ENCODE data around the gene PDE7B. TPM values are rescaled to one million over a fixed set of nuclear protein-coding genes. Genes with fewer than 3 reads are reported as not detected.
"Not testable (repeated sequence)": the region's sequence is repeated elsewhere in the genome, so short reads cannot be mapped to it uniquely, and the experiment has no call there.

The PDE7B gene
- total RNA-seq, 4 donors from 2014 or later = 12.9 to 22.5 (median 16.4) TPM

- Histone ChIP-seq H3K27ac (no peak overlapping the region), H3K27me3 (no peaks in the 10 kb centered on the region), H3K36me3 (no peaks in the 10 kb centered on the region), H3K4me1 (peaks cover 0 to 9% (median 0%) of the 10 kb centered on the region in 4 donors), H3K9me3 (no peaks in the 10 kb centered on the region), H3K4me3 (no peak overlapping the region)
- TF ChIP-seq POLR2A (IDR thresholded peaks at IDR 0.05) (no peak), EP300 (IDR thresholded peaks at IDR 0.05) (no peak), CTCF (IDR thresholded peaks at IDR 0.05) (no peak)
- WGBS, 2 donors = 78 to 83% methylated on average over 5 of the region's 5 CpGs
- DNase-seq (ENCODE audit: low spot score in 2 of 2) = no peak
These were observed 282.8 kb downstream of the PDE7B start for GRCh38 chr6:136134268-136134667.

GRCh38 chr6:136134751-136135150, 283.2 kb downstream of the PDE7B start:
- TF ChIP-seq CTCF (IDR thresholded peaks at IDR 0.05) (no peak), EP300 (IDR thresholded peaks at IDR 0.05) (no peak), POLR2A (IDR thresholded peaks at IDR 0.05) (no peak)
- WGBS, 2 donors = 74% methylated on average over 3 of the region's 3 CpGs
- H3K9me3 ChIP-seq = no peaks in the 10 kb centered on the region
- H3K27me3 ChIP-seq = no peaks in the 10 kb centered on the region
- H3K4me3 ChIP-seq = no peak overlapping the region
- no peak for DNase-seq (ENCODE audit: low spot score in 2 of 2)
- no peaks in the 10 kb centered on the region for H3K36me3 ChIP-seq
- H3K27ac ChIP-seq = no peak overlapping the region
- peaks cover 0 to 9% (median 0%) of the 10 kb centered on the region in 4 donors for H3K4me1 ChIP-seq

- no peak overlapping the region for H3K27ac ChIP-seq
- 67 to 76% methylated on average over 2 of the region's 2 CpGs for WGBS, 2 donors
These were observed 284.8 kb downstream of the PDE7B start for GRCh38 chr6:136136274-136136673.

GRCh38 chr6:136137008-136137692, 285.6 kb downstream of the PDE7B start:
- Histone ChIP-seq H3K27me3 (no peaks in the 10 kb centered on the region), H3K36me3 (no peaks in the 10 kb centered on the region), H3K4me1 (peaks cover 0 to 9% (median 0%) of the 10 kb centered on the region in 4 donors), H3K27ac (no peak overlapping the region), H3K4me3 (no peak overlapping the region), H3K9me3 (peaks cover 0 to 4% (median 0%) of the 10 kb centered on the region in 4 donors)
- no peak for DNase-seq (ENCODE audit: low spot score in 2 of 2)
- 23 to 28% methylated on average over 3 of the region's 3 CpGs for WGBS, 2 donors
- TF ChIP-seq POLR2A (IDR thresholded peaks at IDR 0.05) (no peak), CTCF (IDR thresholded peaks at IDR 0.05) (no peak), EP300 (IDR thresholded peaks at IDR 0.05) (no peak)

More at GRCh38 chr6:136136274-136136673, 284.8 kb downstream of the PDE7B start:
- Histone ChIP-seq H3K4me3 (no peak overlapping the region), H3K36me3 (no peaks in the 10 kb centered on the region), H3K9me3 (no peaks in the 10 kb centered on the region), H3K27me3 (no peaks in the 10 kb centered on the region), H3K4me1 (peaks cover 0 to 9% (median 0%) of the 10 kb centered on the region in 4 donors)
- TF ChIP-seq POLR2A (IDR thresholded peaks at IDR 0.05) (no peak), CTCF (IDR thresholded peaks at IDR 0.05) (no peak), EP300 (IDR thresholded peaks at IDR 0.05) (no peak)
- no peak for DNase-seq (ENCODE audit: low spot score in 2 of 2)

- Histone ChIP-seq H3K4me3 (no peak overlapping the region), H3K4me1 (peaks cover 0 to 9% (median 0%) of the 10 kb centered on the region in 4 donors), H3K9me3 (peaks cover 0 to 4% (median 0%) of the 10 kb centered on the region in 4 donors), H3K27ac (no peak overlapping the region), H3K27me3 (no peaks in the 10 kb centered on the region), H3K36me3 (no peaks in the 10 kb centered on the region)
- DNase-seq (ENCODE audit: low spot score in 2 of 2) = no peak
- WGBS, 2 donors = 71 to 77% methylated on average over 3 of the region's 3 CpGs
- TF ChIP-seq POLR2A (IDR thresholded peaks at IDR 0.05) = no peak
- no peak for TF ChIP-seq CTCF (IDR thresholded peaks at IDR 0.05)
- no peak for TF ChIP-seq EP300 (IDR thresholded peaks at IDR 0.05)
These were observed 286.4 kb downstream of the PDE7B start for GRCh38 chr6:136137739-136138402.

GRCh38 chr6:136139111-136139510, 287.6 kb downstream of the PDE7B start:
- not testable (repeated sequence) for DNase-seq (ENCODE audit: low spot score in 2 of 2); H3K27me3 ChIP-seq; H3K4me3 ChIP-seq; H3K9me3 ChIP-seq; H3K27ac ChIP-seq; H3K36me3 ChIP-seq; H3K4me1 ChIP-seq
- WGBS, 2 donors = 93 to 97% methylated on average over 6 of the region's 6 CpGs

Measured in tibial nerve (tissue), 4 donors.